ENCODE data around the gene DOK6.

Gene DOK6

GRCh38 chr18:69778680-69779079, 378.0 kb downstream of the DOK6 start:
- no peak for TF ChIP-seq CTCF (IDR thresholded peaks at IDR 0.05; ENCODE audit: low read depth, low read length, missing control alignments)
- DNase-seq (ENCODE audit: extremely low read depth, low read depth), result no peak
- no peak overlapping the region for H3K4me3 ChIP-seq (replicated peaks; ENCODE audit: low read depth, low read length)

GRCh38 chr18:69780851-69781250, 380.2 kb downstream of the DOK6 start:
- DNase-seq (ENCODE audit: extremely low read depth, low read depth), result no peak
- no peak for TF ChIP-seq CTCF (IDR thresholded peaks at IDR 0.05; ENCODE audit: low read depth, low read length, missing control alignments)
- no peak overlapping the region for H3K4me3 ChIP-seq (replicated peaks; ENCODE audit: low read depth, low read length)

- H3K4me3 ChIP-seq (replicated peaks; ENCODE audit: low read depth, low read length), result no peak overlapping the region
- DNase-seq (ENCODE audit: extremely low read depth, low read depth), result no peak
- TF ChIP-seq CTCF (IDR thresholded peaks at IDR 0.05; ENCODE audit: low read depth, low read length, missing control alignments), result no peak
Measured at GRCh38 chr18:69784815-69785214, 384.1 kb downstream of the DOK6 start.

- DNase-seq (ENCODE audit: extremely low read depth, low read depth), result no peak
- TF ChIP-seq CTCF (IDR thresholded peaks at IDR 0.05; ENCODE audit: low read depth, low read length, missing control alignments), result no peak
- no peak overlapping the region for H3K4me3 ChIP-seq (replicated peaks; ENCODE audit: low read depth, low read length)
Measured at GRCh38 chr18:69785466-69785865, 384.8 kb downstream of the DOK6 start.

GRCh38 chr18:69786427-69786826, 385.7 kb downstream of the DOK6 start:
- no peak overlapping the region for H3K4me3 ChIP-seq (replicated peaks; ENCODE audit: low read depth, low read length)
- no peak for TF ChIP-seq CTCF (IDR thresholded peaks at IDR 0.05; ENCODE audit: low read depth, low read length, missing control alignments)
- DNase-seq (ENCODE audit: extremely low read depth, low read depth), result no peak

- TF ChIP-seq CTCF (IDR thresholded peaks at IDR 0.05; ENCODE audit: low read depth, low read length, missing control alignments), result no peak
- no peak for DNase-seq (ENCODE audit: extremely low read depth, low read depth)
- no peak overlapping the region for H3K4me3 ChIP-seq (replicated peaks; ENCODE audit: low read depth, low read length)
Measured at GRCh38 chr18:69787825-69788547, 387.3 kb downstream of the DOK6 start.

GRCh38 chr18:69789794-69790193, 389.1 kb downstream of the DOK6 start:
- TF ChIP-seq CTCF (IDR thresholded peaks at IDR 0.05; ENCODE audit: low read depth, low read length, missing control alignments), result no peak
- DNase-seq (ENCODE audit: extremely low read depth, low read depth), result no peak

More at GRCh38 chr18:69789794-69790193, 389.1 kb downstream of the DOK6 start:
- no peak overlapping the region for H3K4me3 ChIP-seq (replicated peaks; ENCODE audit: low read depth, low read length)

Measured in HFF-Myc (cell line).